Heart right ventricle (tissue), 16 donors: ENCODE results near the gene CD79B. TPM values are rescaled to one million over a fixed set of nuclear protein-coding genes. Genes with fewer than 3 reads are reported as not detected.

Experiments
- ATAC-seq, 8 donors: fragments of 200-7000 bp; cut with Tn5 transposase; one replicate each; pipeline ENCODE4 v1.9.1; 2020; ENCODE audit warnings: mild to moderate bottlenecking in 8 of 8, moderate library complexity in 8 of 8, moderate number of reproducible peaks in 1 of 8
- DNase-seq, 2 donors: peaks; one replicate each; pipeline ENCODE4 v3.0.0-alpha.2; 2020
- H3K27ac ChIP-seq, 10 donors: fragments of 200-600 bp; sonication (generic) in 2 of 10; one replicate each; pipeline versions ENCODE4 v1.5.0 to v1.8.0; 2020 to 2022; ENCODE audit warnings: mild to moderate bottlenecking in 3 of 10
- H3K27me3 ChIP-seq, 7 donors: fragments of 200-600 bp; one replicate each; pipeline ENCODE4 v1.8.0; 2021 to 2022; ENCODE audit warnings: mild to moderate bottlenecking in 2 of 7
- H3K36me3 ChIP-seq, 9 donors: fragments of 200-600 bp; sonication (generic) in 1 of 9; one replicate each; pipeline versions ENCODE4 v1.5.0 to v1.8.0; 2020 to 2022; ENCODE audit warnings: mild to moderate bottlenecking in 2 of 9
- H3K4me1 ChIP-seq, 9 donors: fragments of 200-600 bp; sonication (generic) in 1 of 9; one replicate each; pipeline versions ENCODE4 v1.5.0 to v1.8.0; 2020 to 2022; ENCODE audit warnings: mild to moderate bottlenecking in 4 of 9
- H3K4me3 ChIP-seq, 10 donors: fragments of 200-600 bp; sonication (generic) in 2 of 10; one replicate each; pipeline versions ENCODE4 v1.5.0 to v1.8.0; 2020 to 2022; ENCODE audit warnings: mild to moderate bottlenecking in 7 of 10, moderate library complexity in 2 of 10
- H3K9me3 ChIP-seq, 11 donors: fragments of 200-600 bp in 10 of 11; sonication (generic) in 2 of 11; one replicate each; pipeline versions ENCODE4 v1.5.0 to v1.8.0; 2013 to 2022; ENCODE audit warnings: mild to moderate bottlenecking in 2 of 11, control low read depth in 1 of 11, moderate library complexity in 1 of 11
- CTCF ChIP-seq, 9 donors: fragments of 200-600 bp; sonication (generic) in 2 of 9; IDR thresholded peaks; one replicate each; pipeline versions ENCODE4 v1.5.0 to v1.8.0; 2021 to 2022; ENCODE audit warnings: antibody characterized with exemption in 9 of 9, mild to moderate bottlenecking in 5 of 9, moderate library complexity in 1 of 9
- WGBS, 2 donors: extraction: QIAGEN DNeasy Blood & Tissue Kit; methylation state at CpG; one replicate each; pipeline ENCODE4 v1.1.7; 2013; ENCODE audit warnings: inconsistent platforms in 1 of 2; 5-methylcytosine and 5-hydroxymethylcytosine counted together
- intact Hi-C, 10 donors: fragments of 100-400 bp; cut with DNase I; formaldehyde crosslinking; loops; one replicate each; pipeline versions ENCODE4 v1.11.1 to v1.14.2; 2022
- polyA plus RNA-seq, 2 donors: library from polyadenylated mRNA; stranded (reverse); fragments of 200-250 nt; gene quantifications; one replicate each; pipeline ENCODE4 v1.2.3, GENCODE V29; 2013
- total RNA-seq, 10 donors: library from RNA; stranded (reverse); fragmentation: NEBNext Ultra II Directional in 3 of 10; extraction: Animal tissue kit (Norgen Biotek cat#: 25700) in 3 of 10; gene quantifications; one replicate each; pipeline versions ENCODE4 v1.2.1 to v1.2.4, GENCODE V29; 2021 to 2023
- donor health status: Arrhythmogenic right ventricular cardiomyopathy.
- donor health status: ischemic (EF 13 %, LVEDD 7.1; RV severe dilation, severe dysfunction).
- donor health status: healthy with polysubstance abuse.
- donor health status: DM: no; HTN: yes; CAD: no.
- donor health status: DM: no; HTN: no; CAD: no.
- donor health status: ischemic (EF 25% LVEDD 6.9; RV normal size, moderate dysfunction).
- donor health status: ischemic (EF 25% LVEDD 5.7; RV mildly dilated, moderate dysfunction).
- donor health status: healthy.
- donor health status: DM: yes; HTN: yes; CAD: no.
- donor health status: Ischemic cardiomyopathy.
- donor health status: ischemic (EF 35%, LVEDD 5.7; RV mildly dilated, moderate dysfunction).
- donor health status: nonischemic (EF 11% LVEDD 7.7; RV severe dilation, severe dysfunction).
- donor health status: DM: yes; HTN: yes; CAD: no.
- donor health status: PGD.
- donor health status: ischemic (EF 29% LVEDD 5.4; RV normal size, mild dysfunction).
- donor health status: nonischemic (EF 23%, LVEDD 6.1; RV moderate dilation, normal function).

The CD79B gene
- total and polyA plus RNA-seq, 12 donors = 2.2 to 11.6 (median 3.9) TPM

GRCh38 chr17:63954402-63955063 is 22.4 kb upstream of the CD79B start:
- H3K4me3 ChIP-seq = no peak overlapping the region
- peak overlapping the region in 2 of 10 donors; percentile 14 to 21 for H3K27ac ChIP-seq
- WGBS, 2 donors = 52 to 55% methylated on average over 11 of the region's 11 CpGs
- H3K9me3 ChIP-seq = no peaks in the 10 kb centered on the region
- intact Hi-C loops = loop anchor here in 2 of 10 donors (5.0 kb wide), 1 partner anchor 33 kb away; no protein-coding TSS in a partner anchor
- H3K4me1 ChIP-seq = peaks cover 0 to 24% (median 13%) of the 10 kb centered on the region in 9 donors
- TF ChIP-seq CTCF (IDR thresholded peaks at IDR 0.05) = no peak
- H3K36me3 ChIP-seq = no peaks in the 10 kb centered on the region
- H3K27me3 ChIP-seq = no peaks in the 10 kb centered on the region
- DNase-seq (no peak), ATAC-seq (peak in 7 of 8 donors; percentile 28 to 48 (median 38))

GRCh38 chr17:63950940-63951907 is 19.1 kb upstream of the CD79B start:
- Histone ChIP-seq H3K4me1 (peaks cover 0 to 32% (median 13%) of the 10 kb centered on the region in 9 donors), H3K36me3 (no peaks in the 10 kb centered on the region), H3K4me3 (no peak overlapping the region), H3K9me3 (no peaks in the 10 kb centered on the region), H3K27ac (no peak overlapping the region), H3K27me3 (peaks cover 0 to 7% (median 0%) of the 10 kb centered on the region in 7 donors)
- WGBS, 2 donors = 91% methylated on average over 28 to 29 of the region's 29 CpGs
- no peak for DNase-seq
- ATAC-seq = no peak
- peak in 5 of 9 donors; percentile 20 to 34 (median 29) for TF ChIP-seq CTCF (IDR thresholded peaks at IDR 0.05)
- intact Hi-C loops = loop anchor here in 2 of 10 donors (5.0 kb wide), 1 partner anchor 36 kb away; no protein-coding TSS in a partner anchor

GRCh38 chr17:63949576-63950250 is 17.6 kb upstream of the CD79B start:
- DNase-seq = no peak
- intact Hi-C loops = loop anchor here in 5 of 10 donors (5.0 kb wide), 2 partner anchors 33 to 38 kb away; no protein-coding TSS in a partner anchor
- no peak overlapping the region for H3K4me3 ChIP-seq
- no peaks in the 10 kb centered on the region for H3K9me3 ChIP-seq
- WGBS, 2 donors = 76 to 79% methylated on average over 18 of the region's 18 CpGs
- H3K36me3 ChIP-seq = no peaks in the 10 kb centered on the region
- ATAC-seq = no peak
- peaks cover 0 to 34% (median 12%) of the 10 kb centered on the region in 9 donors for H3K4me1 ChIP-seq
- no peak overlapping the region for H3K27ac ChIP-seq
- H3K27me3 ChIP-seq = peaks cover 0 to 7% (median 0%) of the 10 kb centered on the region in 7 donors
- no peak for TF ChIP-seq CTCF (IDR thresholded peaks at IDR 0.05)

GRCh38 chr17:63948521-63948920 is 16.4 kb upstream of the CD79B start:
- H3K9me3 ChIP-seq = no peaks in the 10 kb centered on the region
- TF ChIP-seq CTCF (IDR thresholded peaks at IDR 0.05) = no peak
- no peak overlapping the region for H3K4me3 ChIP-seq
- no peak overlapping the region for H3K27ac ChIP-seq
- DNase-seq (no peak), ATAC-seq (no peak)
- no peaks in the 10 kb centered on the region for H3K36me3 ChIP-seq
- peaks cover 0 to 7% (median 0%) of the 10 kb centered on the region in 7 donors for H3K27me3 ChIP-seq
- peaks cover 0 to 22% (median 2%) of the 10 kb centered on the region in 9 donors for H3K4me1 ChIP-seq
- intact Hi-C loops = loop anchor here in 3 of 10 donors (5.0 kb wide), 2 partner anchors 34 to 39 kb away; no protein-coding TSS in a partner anchor
- 95 to 96% methylated on average over 9 of the region's 9 CpGs for WGBS, 2 donors
